OCI-LY1 (cell line): ENCODE results near the gene EFNB2.

Experiments used
- CTCF ChIP-seq: fragments of 200-600 bp; sonication (generic), shearing (Covaris generic); IDR thresholded peaks from 2 replicates; pipeline ENCODE4 v1.5.1; 2017; ENCODE audit warnings: mild to moderate bottlenecking, antibody characterized with exemption, low read length, moderate library complexity, mixed read lengths
- EZH2 ChIP-seq: fragments of 200-600 bp; sonication (generic), shearing (Covaris generic); IDR thresholded peaks from 2 replicates; pipeline ENCODE4 v1.8.0; 2017; ENCODE audit warnings: borderline replicate concordance, mixed run types, mild to moderate bottlenecking, antibody characterized with exemption, low read length, moderate library complexity, mixed read lengths

- TF ChIP-seq CTCF (no peak), EZH2 (no peak)
Observed at GRCh38 chr13:106529415-106530170, 5.9 kb downstream of the EFNB2 start.
